Dermis microvascular lymphatic vessel endothelial cell (primary cell): ENCODE results near the gene ZDHHC8. TPM values are rescaled to one million over a fixed set of nuclear protein-coding genes. Genes with fewer than 3 reads are reported as not detected.
A peak's percentile ranks its signal among the peaks of the same experiment; 100 is the strongest.

Experiments
- DNase-seq, 2 donors: peaks; one replicate each; pipeline versions ENCODE4 v3.0.0 to v3.0.0-alpha.2; 2010; ENCODE audit warnings: low read depth in 2 of 2
- total RNA-seq: library from RNA; depleted of rRNA; stranded (reverse); fragments of >200 nt; gene quantifications from 2 replicates; pipeline ENCODE4 v1.2.1, GENCODE V29; 2014

Gene ZDHHC8
- total RNA-seq, 1 donor from 2014 or later: 3.0 TPM

- DNase-seq: no peak
Measured at GRCh38 chr22:20096574-20097420, 34.8 kb upstream of the ZDHHC8 start.

- DNase-seq: no peak
Measured at GRCh38 chr22:20099099-20099711, 32.4 kb upstream of the ZDHHC8 start.

GRCh38 chr22:20101638-20102037 is 30.0 kb upstream of the ZDHHC8 start:
- DNase-seq: no peak

GRCh38 chr22:20102203-20102780 is 29.3 kb upstream of the ZDHHC8 start:
- DNase-seq: no peak

GRCh38 chr22:20105456-20106204 is 26.0 kb upstream of the ZDHHC8 start:
- DNase-seq: no peak

- no peak for DNase-seq
Measured at GRCh38 chr22:20106205-20106848, 25.3 kb upstream of the ZDHHC8 start.

- DNase-seq: no peak
Measured at GRCh38 chr22:20106849-20107237, 24.8 kb upstream of the ZDHHC8 start.

GRCh38 chr22:20107471-20107901 is 24.1 kb upstream of the ZDHHC8 start:
- DNase-seq: no peak

- DNase-seq: no peak
Measured at GRCh38 chr22:20107951-20108756, 23.4 kb upstream of the ZDHHC8 start.

- no peak for DNase-seq
Measured at GRCh38 chr22:20108757-20109230, 22.8 kb upstream of the ZDHHC8 start.

- no peak for DNase-seq
Measured at GRCh38 chr22:20109411-20110358, 21.9 kb upstream of the ZDHHC8 start.

- DNase-seq: no peak
Measured at GRCh38 chr22:20110359-20110985, 21.1 kb upstream of the ZDHHC8 start.

GRCh38 chr22:20111045-20111688 is 20.4 kb upstream of the ZDHHC8 start:
- DNase-seq: peak in 1 of 2 donors; percentile 53

- no peak for DNase-seq
Measured at GRCh38 chr22:20111689-20112622, 19.6 kb upstream of the ZDHHC8 start.

- no peak for DNase-seq
Measured at GRCh38 chr22:20112623-20113511, 18.7 kb upstream of the ZDHHC8 start.
